H1 (cell line): ENCODE data around the gene ATP8B3. TPM values are rescaled to one million over a fixed set of nuclear protein-coding genes. Genes with fewer than 3 reads are reported as not detected.

ENCODE experiments used
- CTCF ChIA-PET: fragments of 300-600 bp; sonication (Branson Sonifier 250); formaldehyde crosslinking; loops from one replicate; lab custom pipeline; 2021; ENCODE audit not compliant: partially characterized antibody; lab: Charles Lee
- POLR2A ChIA-PET: fragments of 300-600 bp; sonication (Branson Sonifier 250); formaldehyde crosslinking; loops from one replicate; lab custom pipeline; 2021; ENCODE audit warnings: inconsistent platforms; ENCODE audit not compliant: partially characterized antibody; lab: Charles Lee
- DNase-seq, 2 experiments: peaks; one replicate each; pipeline versions ENCODE4 v3.0.0 to v3.0.0-alpha.2; 2010 to 2022; ENCODE audit warnings: low spot score in 2 of 2, low read depth in 1 of 2, mixed read lengths in 1 of 2
- FAIRE-seq: peaks from 2 replicates; lab custom pipeline; 2011; peaks lifted over from hg19 to GRCh38; lab: Jason Lieb, UNC
- H2AFZ ChIP-seq: 2 replicates; pipeline ENCODE4 v1.8.1; 2012; ENCODE audit warnings: low read length, inconsistent platforms
- H2AK5ac ChIP-seq: 2 replicates; pipeline ENCODE4 v1.6.1; 2013; ENCODE audit warnings: low read depth, low read length
- H2BK120ac ChIP-seq: replicated peaks from 2 replicates; pipeline ENCODE3; 2013; ENCODE audit warnings: low read depth, low read length, inconsistent platforms
- H2BK12ac ChIP-seq: 2 replicates; pipeline ENCODE4 v1.6.1; 2013; ENCODE audit warnings: low read depth, low read length
- H2BK15ac ChIP-seq: 2 replicates; pipeline ENCODE4 v1.6.1; 2013; ENCODE audit warnings: low read length
- H2BK20ac ChIP-seq: 2 replicates; pipeline ENCODE4 v1.6.1; 2013; ENCODE audit warnings: low read length
- H2BK5ac ChIP-seq: 2 replicates; pipeline ENCODE4 v1.6.1; 2013; ENCODE audit warnings: low read depth, low read length
- H3K14ac ChIP-seq: 2 replicates; pipeline ENCODE4 v1.6.1; 2013; ENCODE audit warnings: inconsistent platforms; ENCODE audit not compliant: insufficient read length
- H3K18ac ChIP-seq: 2 replicates; pipeline ENCODE4 v1.6.1; 2013; ENCODE audit warnings: low read length; ENCODE audit errors: extremely low read depth
- H3K23ac ChIP-seq: 2 replicates; pipeline ENCODE4 v1.6.1; 2013; ENCODE audit warnings: inconsistent platforms; ENCODE audit not compliant: insufficient read length
- H3K23me2 ChIP-seq: 2 replicates; pipeline ENCODE4 v1.6.1; 2013; ENCODE audit warnings: low read depth, low read length
- H3K27ac ChIP-seq: 2 replicates; pipeline ENCODE4 v1.6.1; 2011; ENCODE audit warnings: low read depth, low read length, inconsistent platforms
- H3K27me3 ChIP-seq, 4 experiments: replicated peaks in 1 of 4; 1 replicate in 1 of 4; 2 replicates in 3 of 4; pipeline versions ENCODE4 v1.6.1 to v1.8.1; 2011 to 2013; ENCODE audit warnings: low read length in 3 of 4, mild to moderate bottlenecking in 3 of 4, inconsistent platforms in 2 of 4, mixed read lengths in 2 of 4, moderate library complexity in 1 of 4; ENCODE audit not compliant: control insufficient read depth in 3 of 4, insufficient read depth in 3 of 4; ENCODE audit errors: extremely low read depth in 1 of 4
- H3K36me3 ChIP-seq, 4 experiments: 2 replicates each; pipeline versions ENCODE4 v1.6.1 to v1.8.1; 2011 to 2013; ENCODE audit warnings: mild to moderate bottlenecking in 4 of 4, low read length in 3 of 4, moderate library complexity in 2 of 4, control low read depth in 1 of 4, inconsistent platforms in 1 of 4; ENCODE audit not compliant: insufficient read depth in 4 of 4, control insufficient read depth in 2 of 4
- H3K4ac ChIP-seq: replicated peaks from 2 replicates; pipeline ENCODE3; 2013; ENCODE audit warnings: low read length, low read depth, mixed read lengths, inconsistent platforms; ENCODE audit not compliant: insufficient read length
- H3K4me1 ChIP-seq, 4 experiments: replicated peaks in 1 of 4; 1 replicate in 1 of 4; 2 replicates in 3 of 4; pipeline versions ENCODE4 v1.6.1 to v1.8.1; 2011 to 2013; ENCODE audit warnings: low read length in 3 of 4, inconsistent platforms in 2 of 4, mixed read lengths in 1 of 4; ENCODE audit not compliant: insufficient read depth in 4 of 4, control insufficient read depth in 3 of 4
- H3K4me2 ChIP-seq, 2 experiments: 2 replicates each; pipeline versions ENCODE4 v1.6.1 to v1.8.1; 2011 to 2013; ENCODE audit warnings: low read depth in 2 of 2, low read length in 2 of 2, control low read depth in 1 of 2, inconsistent platforms in 1 of 2, mild to moderate bottlenecking in 1 of 2; ENCODE audit not compliant: insufficient read depth in 1 of 2
- H3K4me3 ChIP-seq, 4 experiments: fragments of 200-600, 300-600 bp in 1 of 4; sonication (generic), shearing (Covaris generic), sonication (Bioruptor Twin) in 1 of 4; 2 replicates each; pipeline versions ENCODE4 v1.5.1 to v1.8.1; 2011 to 2016; ENCODE audit warnings: low read length in 4 of 4, low read depth in 3 of 4, control low read depth in 2 of 4, inconsistent platforms in 2 of 4, mild to moderate bottlenecking in 2 of 4, mixed read lengths in 1 of 4, moderate library complexity in 1 of 4; ENCODE audit not compliant: insufficient read depth in 2 of 4; ENCODE audit errors: extremely low read depth in 1 of 4
- H3K56ac ChIP-seq: replicated peaks from 2 replicates; pipeline ENCODE3; 2013; ENCODE audit warnings: low read depth, mild to moderate bottlenecking, mixed read lengths, low read length, inconsistent platforms; ENCODE audit not compliant: insufficient read length
- H3K79me1 ChIP-seq: 2 replicates; pipeline ENCODE4 v1.6.1; 2013; ENCODE audit warnings: low read depth, low read length, control low read depth
- H3K79me2 ChIP-seq, 2 experiments: 2 replicates each; pipeline versions ENCODE4 v1.6.1 to v1.8.1; 2012 to 2013; ENCODE audit warnings: low read length in 2 of 2, mild to moderate bottlenecking in 2 of 2, inconsistent platforms in 1 of 2; ENCODE audit not compliant: insufficient read depth in 2 of 2, control insufficient read depth in 1 of 2
- H3K9ac ChIP-seq, 4 experiments: replicated peaks in 1 of 4; 1 replicate in 1 of 4; 2 replicates in 3 of 4; pipeline versions ENCODE4 v1.6.1 to v1.8.1; 2011 to 2013; ENCODE audit warnings: low read depth in 3 of 4, low read length in 3 of 4, control low read depth in 2 of 4, mild to moderate bottlenecking in 2 of 4, moderate library complexity in 2 of 4, inconsistent platforms in 1 of 4; ENCODE audit errors: extremely low read depth in 1 of 4
- H3K9me3 ChIP-seq, 2 experiments: 2 replicates each; pipeline versions ENCODE4 v1.6.1 to v1.8.1; 2012 to 2013; ENCODE audit warnings: mild to moderate bottlenecking in 2 of 2, moderate library complexity in 2 of 2, control low read depth in 1 of 2, inconsistent platforms in 1 of 2, low read depth in 1 of 2, low read length in 1 of 2, mixed read lengths in 1 of 2; ENCODE audit not compliant: insufficient read depth in 2 of 2
- H4K20me1 ChIP-seq, 2 experiments: replicated peaks in 1 of 2; 2 replicates each; pipeline versions ENCODE3 to v1.8.1; 2011 to 2013; ENCODE audit warnings: inconsistent platforms in 2 of 2, low read length in 2 of 2, mild to moderate bottlenecking in 1 of 2; ENCODE audit not compliant: insufficient read depth in 2 of 2, control insufficient read depth in 1 of 2
- H4K5ac ChIP-seq: 2 replicates; pipeline ENCODE4 v1.6.1; 2013; ENCODE audit warnings: low read length, low read depth, mixed read lengths, inconsistent platforms; ENCODE audit not compliant: insufficient read length
- H4K8ac ChIP-seq: 2 replicates; pipeline ENCODE4 v1.8.0; 2013; ENCODE audit warnings: mild to moderate bottlenecking, moderate library complexity, low read length, inconsistent platforms; ENCODE audit not compliant: insufficient read depth; ENCODE audit errors: extremely low read depth
- H4K91ac ChIP-seq: replicated peaks from 2 replicates; pipeline ENCODE3; 2013; ENCODE audit warnings: low read length, mixed read lengths, inconsistent platforms; ENCODE audit not compliant: insufficient read length
- BACH1 ChIP-seq: IDR thresholded peaks from 2 replicates; pipeline ENCODE4 v1.6.1; 2012; ENCODE audit warnings: low read length, improper control_type of control experiment
- CREB1 ChIP-seq: IDR thresholded peaks from 2 replicates; pipeline ENCODE4 v1.6.1; 2012; ENCODE audit warnings: inconsistent platforms
- CTBP2 ChIP-seq: IDR thresholded peaks from 2 replicates; pipeline ENCODE4 v1.7.0; 2011; ENCODE audit warnings: borderline replicate concordance, mild to moderate bottlenecking, moderate library complexity, mixed read lengths, low read length; ENCODE audit not compliant: insufficient read depth, insufficient read length
- GABPA ChIP-seq: IDR thresholded peaks from 2 replicates; pipeline ENCODE4 v1.6.1; 2011; ENCODE audit warnings: mild to moderate bottlenecking, low read length, moderate library complexity, borderline replicate concordance; ENCODE audit not compliant: insufficient read depth
- MAFK ChIP-seq: IDR thresholded peaks from 2 replicates; pipeline ENCODE4 v1.6.1; 2012; ENCODE audit warnings: low read depth, mild to moderate bottlenecking, improper control_type of control experiment, low read length
- POLR2AphosphoS5 ChIP-seq: IDR thresholded peaks from 2 replicates; pipeline ENCODE4 v1.6.1; 2011; ENCODE audit warnings: low read depth, low read length
- POU5F1 ChIP-seq: IDR thresholded peaks from 2 replicates; pipeline ENCODE4 v1.6.1; 2011; ENCODE audit warnings: low read depth, mild to moderate bottlenecking, low read length, moderate library complexity
- ZNF274 ChIP-seq: IDR thresholded peaks from 2 replicates; pipeline ENCODE4 v1.7.0; 2012; ENCODE audit warnings: low read length, borderline replicate concordance; ENCODE audit errors: extremely low read depth
- WGBS, 2 experiments: shearing (Covaris generic) in 1 of 2; methylation state at CpG; one replicate each; pipeline versions ENCODE4 v1.1.6 to v1.1.7; 2013 to 2015; ENCODE audit warnings: low lambda C conversion rate in 2 of 2, mixed read lengths in 2 of 2, inconsistent platforms in 1 of 2, low coverage in 1 of 2, missing lambda C conversion rate in 1 of 2; ENCODE audit not compliant: insufficient replicate concordance in 2 of 2, insufficient coverage in 1 of 2, insufficient read length in 1 of 2; ENCODE audit errors: extremely low coverage in 1 of 2, missing lambda C conversion rate in 1 of 2; 5-methylcytosine and 5-hydroxymethylcytosine counted together
- polyA plus RNA-seq, 7 experiments: library from polyadenylated mRNA; depleted of rRNA in 3 of 7; stranded (reverse) in 5 of 7; unstranded in 2 of 7; fragments of >200 nt in 5 of 7; fragments of 200-250 nt in 2 of 7; gene quantifications; 1 replicate in 5 of 7; 2 replicates in 1 of 7; 4 replicates in 1 of 7; pipeline versions ENCODE4 v1.2.1 to v1.2.3, GENCODE V29; 2011 to 2013; ENCODE audit warnings: missing spikeins in 2 of 7, mixed read lengths in 2 of 7
- total RNA-seq: library from RNA; stranded (reverse); fragmentation: NEBNext Ultra II Directional; extraction: Animal tissue kit (Norgen Biotek cat#: 25700); gene quantifications from 2 replicates; pipeline ENCODE4 v1.2.1, GENCODE V29; 2021
- TF ChIP-seq, protein P1 (sequence below): IDR thresholded peaks from 2 replicates; pipeline ENCODE4 v1.6.1; 2011; ENCODE audit warnings: low read depth, mild to moderate bottlenecking, low read length; ENCODE audit not compliant: insufficient read depth
- TF ChIP-seq, protein P2 (sequence below): IDR thresholded peaks from 2 replicates; pipeline ENCODE4 v1.6.1; 2012; ENCODE audit warnings: low read length, inconsistent platforms

ATP8B3 gene
- total and polyA plus RNA-seq, 2 of the 8 experiments (the other 6 are each of a cell fraction or from before 2014, with no cell fraction given) = 4.1 to 9.3 TPM

GRCh38 chr19:1814833-1815604 is 2.9 kb upstream of the ATP8B3 start:
- Histone ChIP-seq H3K4me2 (no peak overlapping the region), H3K79me1 (no peaks in the 10 kb centered on the region; the same call in 1 of the 2 replicates), H3K9me3 (no peaks in the 10 kb centered on the region), H3K4me3 (no peak overlapping the region), H4K5ac (no peak overlapping the region), H2AFZ (no peak overlapping the region), H2BK20ac (no peak overlapping the region), H3K23me2 (peaks cover 2% of the 10 kb centered on the region), H4K91ac (no peak overlapping the region), H2BK120ac (no peak overlapping the region), H2AK5ac (no peak overlapping the region), H2BK5ac (no peak overlapping the region), H4K8ac (no peak overlapping the region), H3K79me2 (no peaks in the 10 kb centered on the region), H3K18ac (no peak overlapping the region), H2BK12ac (no peak overlapping the region), H3K4me1 (peaks cover 0 to 2% (median 0%) of the 10 kb centered on the region in 4 experiments; a peak in 3 of 7 replicates), H3K4ac (no peak overlapping the region), H3K14ac (no peak overlapping the region), H3K56ac (no peak overlapping the region), H3K36me3 (peaks cover 8 to 38% (median 12%) of the 10 kb centered on the region in 4 experiments; a peak in 6 of 8 replicates), H3K9ac (no peak overlapping the region), H3K27ac (no peak overlapping the region), H3K27me3 (peaks cover 0 to 3% (median 0%) of the 10 kb centered on the region in 4 experiments; a peak in 3 of 7 replicates), H2BK15ac (no peak overlapping the region), H4K20me1 (peaks cover 2 to 5% of the 10 kb centered on the region in 2 experiments), H3K23ac (no peak overlapping the region)
- 93% methylated on average over 23 of the region's 26 CpGs; no CpG with 5 or more reads in 1 of the 2 experiments for WGBS, 2 experiments
- CTCF ChIA-PET = interaction anchor here (0.7 to 3.6 kb wide), 14 partner anchors 7 to 224 kb away, joined by 3 to 48 read pairs (median 7); no protein-coding TSS in a partner anchor
- DNase-seq = no peak
- no peak for FAIRE-seq
- POLR2A ChIA-PET = interaction anchor here (0.9 to 1.4 kb wide), 3 partner anchors 11 to 80 kb away, joined by 3 read pairs; no protein-coding TSS in a partner anchor
- TF ChIP-seq POU5F1 (no peak), CTBP2 (no peak), MAFK (no peak), CREB1 (no peak), ZNF274 (no peak), POLR2AphosphoS5 (no peak), GABPA (no peak), BACH1 (no peak)
- TF ChIP-seq, protein P1, sequence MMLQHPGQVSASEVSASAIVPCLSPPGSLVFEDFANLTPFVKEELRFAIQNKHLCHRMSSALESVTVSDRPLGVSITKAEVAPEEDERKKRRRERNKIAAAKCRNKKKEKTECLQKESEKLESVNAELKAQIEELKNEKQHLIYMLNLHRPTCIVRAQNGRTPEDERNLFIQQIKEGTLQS = no peak
- TF ChIP-seq, protein P2, sequence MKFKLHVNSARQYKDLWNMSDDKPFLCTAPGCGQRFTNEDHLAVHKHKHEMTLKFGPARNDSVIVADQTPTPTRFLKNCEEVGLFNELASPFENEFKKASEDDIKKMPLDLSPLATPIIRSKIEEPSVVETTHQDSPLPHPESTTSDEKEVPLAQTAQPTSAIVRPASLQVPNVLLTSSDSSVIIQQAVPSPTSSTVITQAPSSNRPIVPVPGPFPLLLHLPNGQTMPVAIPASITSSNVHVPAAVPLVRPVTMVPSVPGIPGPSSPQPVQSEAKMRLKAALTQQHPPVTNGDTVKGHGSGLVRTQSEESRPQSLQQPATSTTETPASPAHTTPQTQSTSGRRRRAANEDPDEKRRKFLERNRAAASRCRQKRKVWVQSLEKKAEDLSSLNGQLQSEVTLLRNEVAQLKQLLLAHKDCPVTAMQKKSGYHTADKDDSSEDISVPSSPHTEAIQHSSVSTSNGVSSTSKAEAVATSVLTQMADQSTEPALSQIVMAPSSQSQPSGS = no peak
